B cell (primary cell): ENCODE data around the gene KHK. TPM values are rescaled to one million over a fixed set of nuclear protein-coding genes. Genes with fewer than 3 reads are reported as not detected.
A peak's percentile ranks its signal among the peaks of the same experiment; 100 is the strongest.

Experiments used
- ATAC-seq: fragments of 200-7000 bp; cut with Tn5 transposase; one replicate; pipeline ENCODE4 v1.10.0; 2021; ENCODE audit warnings: low read depth, mild to moderate bottlenecking, moderate number of reproducible peaks, moderate library complexity
- CTCF ChIA-PET: fragments of 350-600 bp; sonication (Branson Sonifier 250); formaldehyde crosslinking; loops from one replicate; lab custom pipeline; 2021; ENCODE audit warnings: antibody characterized with exemption, inconsistent platforms; lab: Charles Lee
- POLR2A ChIA-PET: fragments of 350-600 bp; sonication (Branson Sonifier 250); formaldehyde crosslinking; loops from one replicate; lab custom pipeline; 2021; ENCODE audit warnings: antibody characterized with exemption; lab: Charles Lee
- DNase-seq: peaks from one replicate; pipeline ENCODE4 v3.0.0; 2013
- H2AFZ ChIP-seq: 2 replicates; pipeline ENCODE4 v1.6.1; 2012; ENCODE audit warnings: mild to moderate bottlenecking, low read depth, low read length; ENCODE audit not compliant: insufficient read depth, poor library complexity, severe bottlenecking
- H3K27ac ChIP-seq, 2 donors: 1 replicate in 1 of 2; 2 replicates in 1 of 2; pipeline ENCODE4 v1.5.1; 2012 to 2013; ENCODE audit warnings: low read length in 2 of 2, mild to moderate bottlenecking in 2 of 2, moderate library complexity in 1 of 2
- H3K27me3 ChIP-seq, 4 experiments: fragments of 200-600 bp in 1 of 4; sonication (generic) in 1 of 4; replicated peaks in 1 of 4; 1 replicate in 2 of 4; 2 replicates in 2 of 4; pipeline versions ENCODE4 v1.6.1 to v1.7.0; 2013 to 2016; ENCODE audit warnings: low read length in 3 of 4, mild to moderate bottlenecking in 2 of 4, mixed read lengths in 1 of 4, moderate library complexity in 1 of 4; ENCODE audit not compliant: insufficient read depth in 4 of 4, control insufficient read depth in 3 of 4; ENCODE audit errors: control extremely low read depth in 1 of 4
- H3K36me3 ChIP-seq, 2 experiments: replicated peaks in 1 of 2; 1 replicate in 1 of 2; 2 replicates in 1 of 2; pipeline versions ENCODE4 v1.6.1 to v1.7.1; 2013; ENCODE audit warnings: low read length in 1 of 2; ENCODE audit not compliant: insufficient read depth in 2 of 2, control insufficient read depth in 1 of 2; ENCODE audit errors: control extremely low read depth in 1 of 2, extremely low read depth in 1 of 2
- H3K4me1 ChIP-seq, 2 donors: fragments of 200-600 bp in 1 of 2; sonication (generic) in 1 of 2; 1 replicate in 1 of 2; 2 replicates in 1 of 2; pipeline versions ENCODE4 v1.5.1 to v1.6.1; 2013 to 2017; ENCODE audit warnings: low read length in 2 of 2; ENCODE audit not compliant: control insufficient read depth in 2 of 2, insufficient read depth in 2 of 2
- H3K4me2 ChIP-seq: replicated peaks from 2 replicates; pipeline ENCODE3; 2012; ENCODE audit warnings: mild to moderate bottlenecking, low read depth, low read length; ENCODE audit not compliant: poor library complexity, severe bottlenecking
- H3K4me3 ChIP-seq, 5 experiments: fragments of 200-600 bp in 1 of 5; sonication (generic) in 1 of 5; 1 replicate in 3 of 5; 2 replicates in 2 of 5; pipeline versions ENCODE4 v1.5.1 to v1.7.0; 2011 to 2016; ENCODE audit warnings: low read length in 4 of 5, mild to moderate bottlenecking in 4 of 5, low read depth in 2 of 5, control low read depth in 1 of 5, moderate library complexity in 1 of 5; ENCODE audit not compliant: insufficient read depth in 1 of 5; ENCODE audit errors: control extremely low read depth in 1 of 5, extremely low read depth in 1 of 5
- H3K79me2 ChIP-seq: fragments of 200-600 bp; sonication (generic); one replicate; pipeline ENCODE4 v1.6.0; 2016; ENCODE audit warnings: low read length; ENCODE audit not compliant: control insufficient read depth, insufficient read depth
- H3K9ac ChIP-seq: fragments of 200-600 bp; sonication (generic); 2 replicates; pipeline ENCODE4 v1.6.1; 2017; ENCODE audit warnings: mild to moderate bottlenecking, low read length, moderate library complexity
- H3K9me3 ChIP-seq, 3 donors: one replicate each; pipeline versions ENCODE4 v1.6.1 to v1.7.1; 2013; ENCODE audit warnings: low read length in 2 of 3; ENCODE audit not compliant: control insufficient read depth in 2 of 3, insufficient read depth in 1 of 3; ENCODE audit errors: control extremely low read depth in 1 of 3
- H4K20me1 ChIP-seq: 2 replicates; pipeline ENCODE4 v1.6.0; 2012; ENCODE audit warnings: mild to moderate bottlenecking, low read length; ENCODE audit not compliant: insufficient read depth, control insufficient read depth, poor library complexity, severe bottlenecking
- H3K27ac Mint-ChIP-seq: one replicate; pipeline ENCODE4 v1.8.0; 2021; ENCODE audit warnings: mixed read lengths
- H3K27me3 Mint-ChIP-seq: one replicate; pipeline ENCODE4 v1.8.0; 2021; ENCODE audit warnings: mixed read lengths
- H3K4me1 Mint-ChIP-seq: one replicate; pipeline ENCODE4 v1.8.0; 2021; ENCODE audit warnings: mixed read lengths
- H3K4me3 Mint-ChIP-seq: one replicate; pipeline ENCODE4 v1.8.0; 2021; ENCODE audit warnings: mixed read lengths
- H3K9me3 Mint-ChIP-seq: one replicate; pipeline ENCODE4 v1.8.0; 2022; ENCODE audit warnings: mixed read lengths; ENCODE audit not compliant: insufficient read depth
- EZH2 ChIP-seq: IDR thresholded peaks from 2 replicates; pipeline ENCODE4 v1.6.1; 2012; ENCODE audit warnings: borderline replicate concordance, low read depth, mild to moderate bottlenecking, moderate library complexity, low read length; ENCODE audit not compliant: insufficient read depth, poor library complexity, severe bottlenecking
- WGBS: methylation state at CpG from one replicate; pipeline ENCODE4 v1.1.5; 2013; ENCODE audit warnings: missing lambda C conversion rate; ENCODE audit not compliant: insufficient coverage; 5-methylcytosine and 5-hydroxymethylcytosine counted together
- intact Hi-C: fragments of 100-400 bp; cut with micrococcal nuclease; formaldehyde crosslinking; loops from one replicate; pipeline ENCODE4 v1.10.0; 2022
- polyA plus RNA-seq: library from polyadenylated mRNA; depleted of rRNA; stranded (reverse); fragments of >200 nt; gene quantifications from 2 replicates; pipeline ENCODE4 v1.2.3, GENCODE V29; 2012
- total RNA-seq, 2 donors: library from RNA; stranded (reverse); fragments of 120-200 nt in 1 of 2; gene quantifications; 1 replicate in 1 of 2; 2 replicates in 1 of 2; pipeline versions ENCODE4 v1.2.3 to v1.2.4, GENCODE V29; 2013 to 2022
- TF ChIP-seq, protein P1 (sequence below): fragments of 200-600 bp; IDR thresholded peaks from one replicate; pipeline ENCODE4 v1.8.0; 2022; ENCODE audit warnings: antibody characterized with exemption, mild to moderate bottlenecking

The KHK gene
- total and polyA plus RNA-seq, 2 donors (not counting 1 experiment from before 2014, with no cell fraction given), result 3.3 to 4.0 TPM

DNA sequence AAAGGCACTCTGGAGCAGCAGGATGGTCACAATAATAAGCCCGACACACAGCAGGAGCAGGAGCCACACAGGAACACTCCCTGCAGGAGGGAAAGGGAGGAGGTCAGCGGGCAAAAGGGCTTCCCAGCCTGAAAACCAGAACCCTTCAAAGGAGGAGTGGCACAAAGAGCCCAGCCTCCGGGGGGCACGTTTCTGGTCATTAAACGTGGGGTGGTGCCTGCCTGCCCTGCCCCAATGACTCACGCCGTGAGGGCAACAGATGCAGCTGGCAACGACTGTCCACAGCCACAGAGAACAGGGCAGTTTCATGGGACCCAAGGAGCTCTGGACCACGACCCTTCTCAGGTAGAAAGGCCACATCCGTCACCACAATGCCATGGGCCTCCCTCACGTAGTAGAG is 44.9 kb downstream of the KHK start:
- H4K20me1 ChIP-seq, result peaks cover 5% of the 10 kb centered on the region
- no peak for DNase-seq
- H3K4me1 ChIP-seq, result peaks cover 17 to 25% of the 10 kb centered on the region in 2 donors
- H3K79me2 ChIP-seq, result peaks cover 12% of the 10 kb centered on the region
- no peak overlapping the region for H3K9ac ChIP-seq
- H3K9me3 ChIP-seq, result no peaks in the 10 kb centered on the region
- H3K4me3 Mint-ChIP-seq, result peak overlapping the region; percentile 29
- no peaks in the 10 kb centered on the region for H3K27me3 Mint-ChIP-seq
- H3K36me3 ChIP-seq, result peaks cover 0 to 30% of the 10 kb centered on the region in 2 experiments
- ATAC-seq, result no peak
- no peak overlapping the region for H3K4me2 ChIP-seq
- no peak overlapping the region for H2AFZ ChIP-seq
- intact Hi-C loops, result no loop called here
- H3K27me3 ChIP-seq, result no peaks in the 10 kb centered on the region
- peaks cover 27% of the 10 kb centered on the region for H3K4me1 Mint-ChIP-seq
- TF ChIP-seq, protein P1, sequence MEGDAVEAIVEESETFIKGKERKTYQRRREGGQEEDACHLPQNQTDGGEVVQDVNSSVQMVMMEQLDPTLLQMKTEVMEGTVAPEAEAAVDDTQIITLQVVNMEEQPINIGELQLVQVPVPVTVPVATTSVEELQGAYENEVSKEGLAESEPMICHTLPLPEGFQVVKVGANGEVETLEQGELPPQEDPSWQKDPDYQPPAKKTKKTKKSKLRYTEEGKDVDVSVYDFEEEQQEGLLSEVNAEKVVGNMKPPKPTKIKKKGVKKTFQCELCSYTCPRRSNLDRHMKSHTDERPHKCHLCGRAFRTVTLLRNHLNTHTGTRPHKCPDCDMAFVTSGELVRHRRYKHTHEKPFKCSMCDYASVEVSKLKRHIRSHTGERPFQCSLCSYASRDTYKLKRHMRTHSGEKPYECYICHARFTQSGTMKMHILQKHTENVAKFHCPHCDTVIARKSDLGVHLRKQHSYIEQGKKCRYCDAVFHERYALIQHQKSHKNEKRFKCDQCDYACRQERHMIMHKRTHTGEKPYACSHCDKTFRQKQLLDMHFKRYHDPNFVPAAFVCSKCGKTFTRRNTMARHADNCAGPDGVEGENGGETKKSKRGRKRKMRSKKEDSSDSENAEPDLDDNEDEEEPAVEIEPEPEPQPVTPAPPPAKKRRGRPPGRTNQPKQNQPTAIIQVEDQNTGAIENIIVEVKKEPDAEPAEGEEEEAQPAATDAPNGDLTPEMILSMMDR, result no peak
- no peak for TF ChIP-seq EZH2
- H3K27ac ChIP-seq, result no peak overlapping the region
- WGBS, result 98% methylated on average over 11 of the region's 11 CpGs
- no peak overlapping the region for H3K27ac Mint-ChIP-seq
- no peaks in the 10 kb centered on the region for H3K9me3 Mint-ChIP-seq
- H3K4me3 ChIP-seq, result no peak overlapping the region
- CTCF ChIA-PET, result no interaction called here
- POLR2A ChIA-PET, result interaction anchor here (3.4 kb wide), 1 partner anchor 7 kb away, joined by 29 read pairs; the partner anchor contains the start of gene ABHD1

DNA sequence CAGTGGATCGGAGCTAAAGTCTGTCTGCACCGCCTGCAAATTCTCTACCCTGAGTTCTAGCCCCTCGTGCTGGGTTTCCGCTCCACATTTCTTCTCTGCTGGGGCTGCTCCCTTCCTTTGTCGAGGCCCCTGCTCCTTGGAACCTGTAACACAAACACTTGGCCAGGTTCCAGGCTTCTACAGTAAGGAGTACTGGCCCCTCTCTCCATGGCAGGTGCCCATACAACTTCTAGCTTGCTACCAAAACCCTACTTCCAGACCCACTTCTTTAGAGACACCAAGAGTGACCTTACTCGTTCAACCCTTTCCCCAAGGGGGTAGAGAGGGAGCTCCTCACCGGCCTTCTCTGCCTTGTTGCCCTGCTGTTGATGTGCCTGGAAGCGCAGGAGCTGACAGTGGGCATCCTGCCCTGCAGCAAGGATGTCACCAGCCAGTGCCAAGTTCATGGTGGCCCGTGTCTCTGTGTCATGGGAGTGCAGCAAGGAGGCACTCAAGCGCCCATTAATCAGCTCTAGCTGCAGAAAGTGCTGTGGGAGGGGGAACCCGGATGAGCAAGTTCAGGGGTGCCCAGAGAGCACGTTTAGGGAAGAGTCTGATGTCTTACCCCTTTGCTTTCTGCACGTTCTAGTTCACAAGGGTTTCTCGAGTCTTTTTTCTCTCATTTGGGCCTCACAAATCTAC is 46.8 kb downstream of the KHK start:
- H4K20me1 ChIP-seq, result peaks cover 5% of the 10 kb centered on the region
- H3K27ac Mint-ChIP-seq, result peak overlapping the region; percentile 97
- ChIA-PET CTCF (interaction anchor here (0.9 to 2.8 kb wide), 7 partner anchors 9 to 171 kb away, joined by 4 to 19 read pairs (median 5); partner anchors contain the start of genes ABHD1 and AGBL5), POLR2A (interaction anchor here (0.5 to 3.4 kb wide), 4 partner anchors 9 to 192 kb away, joined by 3 to 29 read pairs (median 5); partner anchors contain the start of genes ABHD1, ATRAID, OST4 and SLC5A6)
- peak overlapping the region; percentile 92 for H2AFZ ChIP-seq
- peaks cover 12% of the 10 kb centered on the region for H3K79me2 ChIP-seq
- H3K4me3 Mint-ChIP-seq, result peak overlapping the region; percentile 96
- peaks cover 0 to 30% of the 10 kb centered on the region in 2 experiments for H3K36me3 ChIP-seq
- no peaks in the 10 kb centered on the region for H3K9me3 Mint-ChIP-seq
- peak overlapping the region; percentile 88 for H3K9ac ChIP-seq
- H3K4me3 ChIP-seq, result peak overlapping the region; percentile 62 to 89 (median 78)
- no peak for ATAC-seq
- no peaks in the 10 kb centered on the region for H3K27me3 Mint-ChIP-seq
- H3K4me1 ChIP-seq, result peaks cover 17 to 25% of the 10 kb centered on the region in 2 donors
- TF ChIP-seq, protein P1, result no peak
- no peak for TF ChIP-seq EZH2
- H3K9me3 ChIP-seq, result no peaks in the 10 kb centered on the region
- intact Hi-C loops, result no loop called here
- peak overlapping the region; percentile 93 for H3K4me2 ChIP-seq
- H3K27me3 ChIP-seq, result no peaks in the 10 kb centered on the region
- H3K4me1 Mint-ChIP-seq, result peaks cover 27% of the 10 kb centered on the region
- WGBS, result 71% methylated on average over 12 of the region's 14 CpGs
- no peak for DNase-seq
- H3K27ac ChIP-seq, result no peak overlapping the region
